ENCODE data around the gene SARS1.

The SARS1 gene

DNA sequence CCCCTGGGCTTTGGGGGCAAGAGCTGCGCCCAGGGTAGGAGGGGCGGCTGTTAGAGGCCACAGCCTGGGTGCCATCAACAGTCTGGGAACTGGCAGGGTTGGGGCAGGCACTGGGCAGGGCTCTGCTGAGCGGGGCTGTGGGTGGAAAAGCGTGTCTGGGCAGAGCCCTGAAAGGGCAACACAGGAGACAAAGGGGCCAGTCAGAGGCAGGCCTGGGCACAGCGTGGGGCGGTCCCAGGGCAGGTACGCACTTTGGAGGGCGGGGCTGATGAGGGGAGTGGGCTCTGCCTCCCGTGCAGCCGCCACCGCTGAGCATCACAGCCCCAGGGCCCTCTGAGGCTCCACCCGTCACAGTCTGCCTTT, 49.5 kb downstream of the SARS1 start:
- Mint-ChIP-seq H3K9me3 (no peaks in the 10 kb centered on the region), H3K36me3 (no peaks in the 10 kb centered on the region), H3K4me3 (no peak overlapping the region), H3K4me1 (peaks cover 7 to 11% of the 10 kb centered on the region in 2 donors), H3K27me3 (peaks cover 10 to 13% of the 10 kb centered on the region in 2 donors), H3K27ac (no peak overlapping the region)
- ATAC-seq (replicated peaks) (peak; percentile 5 to 10), DNase-seq (no peak)

DNA sequence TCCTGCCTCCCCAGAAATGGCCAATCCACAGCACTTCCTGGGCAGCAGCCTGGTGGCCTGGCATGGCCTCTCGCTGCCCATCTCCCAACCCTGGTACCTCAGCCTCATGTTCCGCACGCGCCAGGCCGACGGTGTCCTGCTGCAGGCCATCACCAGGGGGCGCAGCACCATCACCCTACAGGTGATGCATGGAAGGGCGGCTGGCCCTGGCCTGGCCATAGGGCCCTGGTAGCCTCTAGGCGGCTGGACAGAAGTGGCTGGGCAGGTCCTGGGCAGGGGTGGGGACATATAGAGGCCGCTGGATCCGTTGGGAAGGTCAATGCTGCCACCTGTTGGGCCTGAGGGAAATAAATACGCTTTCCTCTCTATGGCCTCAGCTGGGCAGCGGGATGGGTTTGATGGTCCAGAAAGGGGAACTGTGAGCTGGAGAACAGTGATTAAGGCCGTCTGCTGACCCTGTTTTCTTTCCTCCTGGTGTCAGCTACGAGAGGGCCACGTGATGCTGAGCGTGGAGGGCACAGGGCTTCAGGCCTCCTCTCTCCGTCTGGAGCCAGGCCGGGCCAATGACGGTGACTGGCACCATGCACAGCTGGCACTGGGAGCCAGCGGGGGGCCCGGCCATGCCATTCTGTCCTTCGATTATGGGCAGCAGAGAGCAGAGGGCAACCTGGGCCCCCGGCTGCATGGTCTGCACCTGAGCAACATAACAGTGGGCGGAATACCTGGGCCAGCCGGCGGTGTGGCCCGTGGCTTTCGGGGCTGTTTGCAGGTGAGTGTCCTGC, 50.1 kb downstream of the SARS1 start:
- ATAC-seq (replicated peaks) (peak; percentile 94 to 98), DNase-seq (peak; percentile 66)
- no peaks in the 10 kb centered on the region for H3K36me3 Mint-ChIP-seq
- no peak overlapping the region for H3K4me3 Mint-ChIP-seq
- H3K27me3 Mint-ChIP-seq: peaks cover 10 to 13% of the 10 kb centered on the region in 2 donors
- peak overlapping the region; percentile 16 for H3K27ac Mint-ChIP-seq
- no peaks in the 10 kb centered on the region for H3K9me3 Mint-ChIP-seq
- peaks cover 7 to 11% of the 10 kb centered on the region in 2 donors for H3K4me1 Mint-ChIP-seq

DNA sequence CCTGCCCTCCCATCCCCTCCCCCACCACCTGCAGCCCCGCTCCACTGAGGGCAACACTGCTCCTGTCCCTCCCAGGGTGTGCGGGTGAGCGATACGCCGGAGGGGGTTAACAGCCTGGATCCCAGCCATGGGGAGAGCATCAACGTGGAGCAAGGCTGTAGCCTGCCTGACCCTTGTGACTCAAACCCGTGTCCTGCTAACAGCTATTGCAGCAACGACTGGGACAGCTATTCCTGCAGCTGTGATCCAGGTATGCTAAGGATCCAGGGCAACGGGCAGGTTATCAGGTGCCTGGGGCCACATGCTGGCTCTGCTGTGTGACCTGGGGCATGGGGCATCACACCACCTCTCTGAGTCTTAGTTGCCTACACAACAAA, 50.6 kb downstream of the SARS1 start:
- H3K27me3 Mint-ChIP-seq: peaks cover 10 to 13% of the 10 kb centered on the region in 2 donors
- H3K9me3 Mint-ChIP-seq: no peaks in the 10 kb centered on the region
- no peak overlapping the region for H3K4me3 Mint-ChIP-seq
- no peak for ATAC-seq (replicated peaks)
- no peak for DNase-seq
- no peaks in the 10 kb centered on the region for H3K36me3 Mint-ChIP-seq
- H3K27ac Mint-ChIP-seq: no peak overlapping the region
- peaks cover 7 to 11% of the 10 kb centered on the region in 2 donors for H3K4me1 Mint-ChIP-seq

DNA sequence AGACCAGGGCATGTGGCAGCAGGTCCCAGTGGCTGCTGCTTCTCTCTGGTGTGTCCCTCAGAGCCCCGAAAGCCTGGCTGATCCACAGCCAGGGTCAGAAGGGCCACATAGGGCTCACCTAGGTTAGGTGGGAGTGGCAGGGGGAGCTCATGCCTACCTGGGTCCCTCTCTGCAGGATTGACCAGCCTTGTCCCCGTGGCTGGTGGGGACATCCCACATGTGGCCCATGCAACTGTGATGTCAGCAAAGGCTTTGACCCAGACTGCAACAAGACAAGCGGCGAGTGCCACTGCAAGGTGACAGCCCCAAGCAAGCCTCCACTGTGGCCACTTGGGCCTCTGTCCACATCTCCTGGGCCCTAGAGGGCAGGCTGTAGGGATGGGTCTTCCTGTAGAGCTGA, 51.3 kb downstream of the SARS1 start:
- Mint-ChIP-seq H3K4me1 (peaks cover 7 to 11% of the 10 kb centered on the region in 2 donors), H3K36me3 (no peaks in the 10 kb centered on the region)
- no peak for ATAC-seq (replicated peaks)

DNA sequence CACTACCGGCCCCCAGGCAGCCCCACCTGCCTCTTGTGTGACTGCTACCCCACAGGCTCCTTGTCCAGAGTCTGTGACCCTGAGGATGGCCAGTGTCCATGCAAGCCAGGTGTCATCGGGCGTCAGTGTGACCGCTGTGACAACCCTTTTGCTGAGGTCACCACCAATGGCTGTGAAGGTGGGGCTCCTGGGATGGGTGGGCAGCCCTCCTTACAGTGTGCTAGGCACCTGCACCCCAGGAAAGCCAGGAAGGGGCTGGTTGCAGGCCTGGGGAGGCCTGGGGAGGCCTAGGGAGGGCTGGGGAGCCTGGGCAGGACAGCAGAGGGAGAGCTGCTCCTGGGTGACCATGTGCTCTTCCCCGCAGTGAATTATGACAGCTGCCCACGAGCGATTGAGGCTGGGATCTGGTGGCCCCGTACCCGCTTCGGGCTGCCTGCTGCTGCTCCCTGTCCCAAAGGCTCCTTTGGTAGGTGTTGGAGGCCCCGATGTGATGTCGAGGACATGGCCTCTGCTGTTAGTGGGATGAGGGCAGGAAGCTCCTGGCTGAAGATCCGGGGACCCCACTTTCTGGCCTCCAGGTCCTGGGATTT, 52.1 kb downstream of the SARS1 start:
- no peak for ATAC-seq (replicated peaks)
- H3K27ac Mint-ChIP-seq: no peak overlapping the region

More for the DNA sequence above, 51.3 kb downstream of the SARS1 start:
- Mint-ChIP-seq H3K4me3 (no peak overlapping the region), H3K27ac (no peak overlapping the region), H3K27me3 (peaks cover 10 to 13% of the 10 kb centered on the region in 2 donors), H3K9me3 (no peaks in the 10 kb centered on the region)
- DNase-seq: no peak

DNA sequence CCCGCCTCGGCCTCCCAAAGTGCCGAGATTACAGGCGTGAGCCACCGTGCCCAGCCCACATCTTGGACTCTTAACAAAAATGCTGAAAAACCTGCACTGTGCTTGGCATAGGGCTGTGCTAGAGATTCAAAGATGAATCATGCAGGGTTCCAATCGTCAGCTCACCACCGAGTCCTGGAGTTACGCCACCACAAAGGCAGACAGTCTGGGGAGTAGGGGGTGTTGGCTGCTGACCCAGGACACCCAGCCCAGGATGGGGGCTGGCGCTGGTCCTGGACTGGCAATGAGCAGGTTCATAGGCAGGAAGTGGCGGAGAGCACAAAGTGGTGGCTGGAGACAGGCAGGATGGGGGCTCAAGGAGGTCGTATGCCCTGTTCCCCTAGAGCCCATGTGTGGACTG, 53.2 kb downstream of the SARS1 start:
- H3K27me3 Mint-ChIP-seq: peaks cover 10 to 13% of the 10 kb centered on the region in 2 donors
- H3K36me3 Mint-ChIP-seq: no peaks in the 10 kb centered on the region
- H3K27ac Mint-ChIP-seq: no peak overlapping the region
- H3K4me1 Mint-ChIP-seq: peaks cover 7 to 11% of the 10 kb centered on the region in 2 donors
- DNase-seq: no peak
- H3K4me3 Mint-ChIP-seq: no peak overlapping the region
- no peak for ATAC-seq (replicated peaks)
- H3K9me3 Mint-ChIP-seq: no peaks in the 10 kb centered on the region

More for the DNA sequence above, 52.1 kb downstream of the SARS1 start:
- DNase-seq: no peak
- Mint-ChIP-seq H3K9me3 (no peaks in the 10 kb centered on the region), H3K4me1 (peaks cover 7 to 11% of the 10 kb centered on the region in 2 donors), H3K36me3 (no peaks in the 10 kb centered on the region), H3K27me3 (peaks cover 10 to 13% of the 10 kb centered on the region in 2 donors), H3K4me3 (no peak overlapping the region)

DNA sequence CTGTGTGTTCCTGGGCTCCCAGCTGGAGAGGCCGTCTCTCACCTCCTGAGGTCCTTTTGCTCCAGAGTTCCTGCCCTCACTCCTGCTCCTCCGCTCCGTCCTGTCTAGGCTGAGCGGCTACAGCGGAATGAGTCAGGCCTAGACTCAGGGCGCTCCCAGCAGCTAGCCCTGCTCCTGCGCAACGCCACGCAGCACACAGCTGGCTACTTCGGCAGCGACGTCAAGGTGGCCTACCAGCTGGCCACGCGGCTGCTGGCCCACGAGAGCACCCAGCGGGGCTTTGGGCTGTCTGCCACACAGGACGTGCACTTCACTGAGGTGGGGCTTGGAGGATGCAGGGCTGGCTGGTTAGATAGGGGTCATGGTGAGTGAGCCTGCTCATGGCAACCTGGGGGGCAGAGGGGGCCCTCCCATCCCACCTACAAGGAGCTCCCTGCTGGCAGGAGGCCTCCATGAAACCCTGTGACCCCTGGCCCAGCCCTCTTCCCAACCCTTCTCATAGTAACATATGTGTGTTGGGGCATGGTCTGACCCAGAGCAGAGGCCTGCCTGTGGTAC, 54.1 kb downstream of the SARS1 start:
- Mint-ChIP-seq H3K27me3 (peaks cover 10 to 11% of the 10 kb centered on the region in 2 donors), H3K4me1 (peaks cover 7 to 11% of the 10 kb centered on the region in 2 donors), H3K4me3 (no peak overlapping the region), H3K9me3 (no peaks in the 10 kb centered on the region), H3K36me3 (no peaks in the 10 kb centered on the region), H3K27ac (no peak overlapping the region)
- DNase-seq: no peak
- no peak for ATAC-seq (replicated peaks)

DNA sequence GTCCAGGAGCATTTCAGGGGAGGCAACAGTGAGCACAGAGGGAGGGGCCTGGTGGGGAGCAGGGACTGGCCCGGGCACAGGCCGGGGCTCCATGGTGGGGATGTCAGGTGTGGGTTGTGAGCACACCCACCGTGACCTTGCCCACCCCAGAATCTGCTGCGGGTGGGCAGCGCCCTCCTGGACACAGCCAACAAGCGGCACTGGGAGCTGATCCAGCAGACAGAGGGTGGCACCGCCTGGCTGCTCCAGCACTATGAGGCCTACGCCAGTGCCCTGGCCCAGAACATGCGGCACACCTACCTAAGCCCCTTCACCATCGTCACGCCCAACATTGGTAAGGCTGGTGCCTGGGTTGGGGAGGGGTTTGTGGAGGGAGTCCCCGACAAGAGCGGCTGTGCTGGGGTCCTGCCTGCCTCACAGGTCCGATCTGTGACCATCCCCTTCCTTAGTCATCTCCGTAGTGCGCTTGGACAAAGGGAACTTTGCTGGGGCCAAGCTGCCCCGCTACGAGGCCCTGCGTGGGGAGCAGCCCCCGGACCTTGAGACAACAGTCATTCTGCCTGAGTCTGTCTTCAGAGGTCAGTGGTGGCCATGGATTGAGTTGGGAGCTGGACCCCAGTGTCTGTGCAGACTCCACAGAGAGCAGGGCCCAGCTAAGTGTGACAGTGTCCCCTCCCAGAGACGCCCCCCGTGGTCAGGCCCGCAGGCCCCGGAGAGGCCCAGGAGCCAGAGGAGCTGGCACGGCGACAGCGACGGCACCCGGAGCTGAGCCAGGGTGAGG, 54.9 kb downstream of the SARS1 start:
- peaks cover 2 to 4% of the 10 kb centered on the region in 2 donors for H3K27me3 Mint-ChIP-seq
- no peak overlapping the region for H3K27ac Mint-ChIP-seq
- H3K36me3 Mint-ChIP-seq: no peaks in the 10 kb centered on the region
- H3K9me3 Mint-ChIP-seq: no peaks in the 10 kb centered on the region
- ATAC-seq (replicated peaks) (no peak), DNase-seq (no peak)
- no peak overlapping the region for H3K4me3 Mint-ChIP-seq
- H3K4me1 Mint-ChIP-seq: peaks cover 3 to 4% of the 10 kb centered on the region in 2 donors

DNA sequence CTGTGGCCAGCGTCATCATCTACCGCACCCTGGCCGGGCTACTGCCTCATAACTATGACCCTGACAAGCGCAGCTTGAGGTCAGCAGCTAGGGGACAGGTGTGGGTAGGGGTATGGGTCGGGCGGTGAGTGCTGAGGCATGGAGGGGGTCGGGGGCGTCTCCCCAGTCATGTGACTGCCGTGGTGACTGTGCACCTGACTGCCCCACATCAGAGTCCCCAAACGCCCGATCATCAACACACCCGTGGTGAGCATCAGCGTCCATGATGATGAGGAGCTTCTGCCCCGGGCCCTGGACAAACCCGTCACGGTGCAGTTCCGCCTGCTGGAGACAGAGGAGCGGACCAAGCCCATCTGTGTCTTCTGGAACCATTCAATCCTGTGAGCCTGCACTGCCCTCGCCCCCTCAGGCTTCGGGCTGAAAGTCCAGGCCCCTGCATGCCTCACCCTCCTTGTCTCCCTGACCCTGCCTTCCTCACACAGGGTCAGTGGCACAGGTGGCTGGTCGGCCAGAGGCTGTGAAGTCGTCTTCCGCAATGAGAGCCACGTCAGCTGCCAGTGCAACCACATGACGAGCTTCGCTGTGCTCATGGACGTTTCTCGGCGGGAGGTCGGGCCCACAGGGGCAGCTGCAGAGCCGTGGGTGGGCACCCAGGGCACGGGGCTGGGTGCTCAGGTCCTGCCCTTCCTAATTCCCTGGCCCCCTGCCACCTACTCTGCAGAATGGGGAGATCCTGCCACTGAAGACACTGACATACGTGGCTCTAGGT, 55.7 kb downstream of the SARS1 start:
- H3K4me1 Mint-ChIP-seq: peaks cover 0 to 7% of the 10 kb centered on the region in 2 donors
- DNase-seq: no peak

DNA sequence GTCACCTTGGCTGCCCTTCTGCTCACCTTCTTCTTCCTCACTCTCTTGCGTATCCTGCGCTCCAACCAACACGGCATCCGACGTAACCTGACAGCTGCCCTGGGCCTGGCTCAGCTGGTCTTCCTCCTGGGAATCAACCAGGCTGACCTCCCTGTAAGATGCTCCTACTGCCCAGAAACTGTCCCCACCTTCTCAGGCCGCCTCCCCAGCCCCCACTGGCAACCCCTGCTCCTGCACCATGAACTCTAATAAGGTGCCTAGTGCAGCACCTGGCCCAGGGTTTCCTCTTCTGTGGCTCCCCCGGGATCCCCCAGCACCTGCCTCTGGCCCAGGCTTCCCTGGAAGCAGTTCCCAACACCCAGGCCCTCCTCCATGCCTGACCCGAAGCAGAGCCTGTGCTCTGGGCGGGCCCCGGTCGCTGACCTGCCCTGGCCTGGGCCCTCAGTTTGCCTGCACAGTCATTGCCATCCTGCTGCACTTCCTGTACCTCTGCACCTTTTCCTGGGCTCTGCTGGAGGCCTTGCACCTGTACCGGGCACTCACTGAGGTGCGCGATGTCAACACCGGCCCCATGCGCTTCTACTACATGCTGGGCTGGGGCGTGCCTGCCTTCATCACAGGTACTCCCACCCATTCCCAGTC, 56.4 kb downstream of the SARS1 start:
- H3K27ac Mint-ChIP-seq: no peak overlapping the region
- no peaks in the 10 kb centered on the region for H3K36me3 Mint-ChIP-seq
- DNase-seq: no peak
- H3K4me3 Mint-ChIP-seq: no peak overlapping the region
- peaks cover 0 to 7% of the 10 kb centered on the region in 2 donors for H3K4me1 Mint-ChIP-seq
- no peaks in the 10 kb centered on the region for H3K9me3 Mint-ChIP-seq
- peaks cover 10 to 12% of the 10 kb centered on the region in 2 donors for H3K27me3 Mint-ChIP-seq
- no peak for ATAC-seq (replicated peaks)

More for the DNA sequence above, 55.7 kb downstream of the SARS1 start:
- H3K9me3 Mint-ChIP-seq: no peaks in the 10 kb centered on the region
- ATAC-seq (replicated peaks): no peak
- H3K27me3 Mint-ChIP-seq: peaks cover 8% of the 10 kb centered on the region in 2 donors
- H3K4me3 Mint-ChIP-seq: no peak overlapping the region
- no peak overlapping the region for H3K27ac Mint-ChIP-seq
- H3K36me3 Mint-ChIP-seq: no peaks in the 10 kb centered on the region

DNA sequence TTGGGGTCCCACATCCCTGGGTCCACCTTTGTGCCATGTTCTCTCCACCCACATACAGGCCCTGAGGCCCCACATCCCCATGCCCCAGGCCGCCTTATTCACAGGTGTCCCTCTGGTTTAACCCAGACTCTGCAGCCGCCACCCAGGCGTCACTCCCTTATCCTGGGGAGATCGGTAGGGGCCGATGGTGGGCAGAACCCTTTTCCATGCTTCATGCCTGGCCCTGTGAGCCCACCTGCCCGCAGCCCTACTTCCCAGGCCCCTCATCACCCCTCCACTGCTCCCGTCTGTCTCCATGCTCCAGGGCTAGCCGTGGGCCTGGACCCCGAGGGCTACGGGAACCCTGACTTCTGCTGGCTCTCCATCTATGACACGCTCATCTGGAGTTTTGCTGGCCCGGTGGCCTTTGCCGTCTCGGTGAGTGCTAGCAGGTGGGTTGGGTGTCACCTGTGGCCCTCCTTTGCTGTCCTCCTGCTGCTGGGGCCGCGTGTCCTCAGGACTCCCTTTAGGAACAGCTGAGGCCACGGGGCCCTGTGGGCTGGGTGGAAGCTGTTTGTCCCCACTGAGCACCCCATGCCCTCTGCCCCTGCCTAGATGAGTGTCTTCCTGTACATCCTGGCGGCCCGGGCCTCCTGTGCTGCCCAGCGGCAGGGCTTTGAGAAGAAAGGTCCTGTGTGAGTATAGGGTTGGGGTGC, 57.1 kb downstream of the SARS1 start:
- peaks cover 0 to 7% of the 10 kb centered on the region in 2 donors for H3K4me1 Mint-ChIP-seq
- H3K27ac Mint-ChIP-seq: no peak overlapping the region
- ATAC-seq (replicated peaks) (no peak), DNase-seq (no peak)
- H3K36me3 Mint-ChIP-seq: no peaks in the 10 kb centered on the region
- peaks cover 10 to 19% of the 10 kb centered on the region in 2 donors for H3K27me3 Mint-ChIP-seq
- no peak overlapping the region for H3K4me3 Mint-ChIP-seq
- H3K9me3 Mint-ChIP-seq: no peaks in the 10 kb centered on the region

DNA sequence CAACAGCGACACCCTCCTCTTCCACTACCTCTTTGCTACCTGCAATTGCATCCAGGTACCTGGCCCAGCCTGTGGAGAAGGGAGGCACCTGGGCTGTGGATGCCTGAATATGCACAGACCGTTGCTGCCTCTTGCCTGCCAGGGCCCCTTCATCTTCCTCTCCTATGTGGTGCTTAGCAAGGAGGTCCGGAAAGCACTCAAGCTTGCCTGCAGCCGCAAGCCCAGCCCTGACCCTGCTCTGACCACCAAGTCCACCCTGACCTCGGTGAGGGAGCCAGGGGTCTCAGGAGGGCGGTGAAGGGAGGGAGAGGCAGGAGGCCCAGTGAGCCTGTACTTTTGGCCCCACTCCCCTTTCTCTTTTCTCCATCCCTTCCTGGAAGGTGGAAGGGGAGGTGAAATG, 57.7 kb downstream of the SARS1 start:
- Mint-ChIP-seq H3K4me3 (no peak overlapping the region), H3K4me1 (peaks cover 0 to 7% of the 10 kb centered on the region in 2 donors), H3K9me3 (no peaks in the 10 kb centered on the region), H3K27ac (no peak overlapping the region), H3K27me3 (peaks cover 10 to 21% of the 10 kb centered on the region in 2 donors), H3K36me3 (no peaks in the 10 kb centered on the region)
- ATAC-seq (replicated peaks): no peak
- no peak for DNase-seq

Data from stimulated activated naive B cell treated with anti-CD40 and anti-IgM and Interleukin-4, amounts not matched to agents 10 μg/mL and 1 μg/mL and 100 μg/mL, for 72 hours (primary cell).